ENCODE measurements around the gene KIAA2012. TPM values are rescaled to one million over a fixed set of nuclear protein-coding genes. Genes with fewer than 3 reads are reported as not detected.
A peak's percentile ranks its signal among the peaks of the same experiment; 100 is the strongest.

KIAA2012 gene
- total RNA-seq, 1 experiment from 2014 or later: not detected

DNA sequence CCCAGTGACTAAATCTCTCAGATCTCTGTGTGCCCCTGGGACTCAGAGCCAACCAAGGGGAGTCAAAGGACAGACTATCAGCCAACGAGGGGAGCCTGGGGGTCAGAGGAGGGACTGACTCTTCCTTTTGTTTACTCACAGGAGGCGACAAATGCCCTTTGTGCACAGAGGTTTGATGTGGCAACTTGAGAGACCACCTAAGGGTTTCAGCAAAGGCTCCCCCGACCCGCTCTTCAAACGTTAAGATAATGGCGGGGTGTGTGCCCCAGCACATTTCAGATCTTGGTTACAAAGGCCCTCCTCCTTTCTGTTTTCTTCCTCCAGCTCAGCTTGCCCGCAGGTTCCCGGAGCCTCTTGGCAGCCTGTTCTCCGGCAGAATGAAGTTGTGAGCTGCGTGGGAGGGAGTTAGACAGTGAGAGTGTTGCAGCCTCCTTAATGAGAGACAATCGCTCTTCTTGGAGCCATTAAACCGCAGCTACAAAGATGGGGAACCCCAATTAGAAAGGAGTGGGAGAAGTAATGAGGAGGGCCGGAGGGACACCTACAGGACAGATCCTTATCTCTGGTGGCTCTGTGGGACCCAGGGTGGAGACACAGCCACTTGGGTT, 76.2 kb downstream of the KIAA2012 start:
- no peaks in the 10 kb centered on the region for H3K27me3 ChIP-seq (replicated peaks; ENCODE audit: insufficient read depth, low read depth, low read length, poor library complexity)
- peak overlapping the region; percentile 49 for H3K27ac ChIP-seq (ENCODE audit: low read depth, low read length, poor library complexity, severe bottlenecking)
- TF ChIP-seq, protein P1, sequence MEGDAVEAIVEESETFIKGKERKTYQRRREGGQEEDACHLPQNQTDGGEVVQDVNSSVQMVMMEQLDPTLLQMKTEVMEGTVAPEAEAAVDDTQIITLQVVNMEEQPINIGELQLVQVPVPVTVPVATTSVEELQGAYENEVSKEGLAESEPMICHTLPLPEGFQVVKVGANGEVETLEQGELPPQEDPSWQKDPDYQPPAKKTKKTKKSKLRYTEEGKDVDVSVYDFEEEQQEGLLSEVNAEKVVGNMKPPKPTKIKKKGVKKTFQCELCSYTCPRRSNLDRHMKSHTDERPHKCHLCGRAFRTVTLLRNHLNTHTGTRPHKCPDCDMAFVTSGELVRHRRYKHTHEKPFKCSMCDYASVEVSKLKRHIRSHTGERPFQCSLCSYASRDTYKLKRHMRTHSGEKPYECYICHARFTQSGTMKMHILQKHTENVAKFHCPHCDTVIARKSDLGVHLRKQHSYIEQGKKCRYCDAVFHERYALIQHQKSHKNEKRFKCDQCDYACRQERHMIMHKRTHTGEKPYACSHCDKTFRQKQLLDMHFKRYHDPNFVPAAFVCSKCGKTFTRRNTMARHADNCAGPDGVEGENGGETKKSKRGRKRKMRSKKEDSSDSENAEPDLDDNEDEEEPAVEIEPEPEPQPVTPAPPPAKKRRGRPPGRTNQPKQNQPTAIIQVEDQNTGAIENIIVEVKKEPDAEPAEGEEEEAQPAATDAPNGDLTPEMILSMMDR (conservative IDR thresholded peaks at IDR 0.05; ENCODE audit: low read depth, low read length): peak; percentile 37; the same call in 1 of the 2 replicates
- TF ChIP-seq EZH2 (IDR thresholded peaks at IDR 0.05; ENCODE audit: borderline replicate concordance, low read depth, low read length, poor library complexity, severe bottlenecking): no peak
- no peak overlapping the region for H3K4me3 ChIP-seq (ENCODE audit: low read depth, low read length, poor library complexity, severe bottlenecking)
- intact Hi-C loops (cut with micrococcal nuclease; ENCODE audit: unreplicated experiment): no loop called here
- no TSS peak for BruUV-seq (replicated peaks)
- ChIA-PET POLR2A (ENCODE audit: low non-redundant PET) (interaction anchor here (0.5 kb wide), 1 partner anchor 64 kb away, joined by 8 read pairs; no protein-coding TSS in a partner anchor), CTCF (interaction anchor here (0.6 kb wide), 1 partner anchor 255 kb away, joined by 4 read pairs; no protein-coding TSS in a partner anchor)
- no peaks in the 10 kb centered on the region for H3K36me3 ChIP-seq (ENCODE audit: insufficient read depth, low read length, poor library complexity, severe bottlenecking)
- peak; percentile 77 for DNase-seq (ENCODE audit: low spot score)
- H3K9me3 ChIP-seq (ENCODE audit: low read depth, low read length, poor library complexity, severe bottlenecking): no peaks in the 10 kb centered on the region
- peaks cover 22% of the 10 kb centered on the region for H3K4me1 ChIP-seq (ENCODE audit: insufficient read depth, low read length, poor library complexity, severe bottlenecking)

DNA sequence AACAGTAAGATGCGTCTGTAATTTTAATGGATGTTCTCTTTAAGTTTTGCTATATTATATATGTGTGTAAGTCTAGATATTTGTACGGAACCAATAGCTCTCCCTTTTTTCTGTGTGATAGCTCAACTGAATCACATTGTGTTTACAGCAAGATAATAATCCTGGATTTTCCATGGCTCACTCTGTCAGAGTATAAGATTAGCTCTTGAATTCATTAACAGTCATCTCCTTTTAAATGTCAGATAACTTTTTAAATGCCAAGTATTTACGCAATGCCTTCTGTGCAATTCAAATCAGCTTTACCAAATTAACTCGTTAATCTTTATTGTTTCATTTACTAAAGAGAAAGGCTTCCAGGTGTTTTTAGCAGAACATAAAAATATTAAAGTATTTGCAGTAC, 76.9 kb downstream of the KIAA2012 start:
- intact Hi-C loops (cut with micrococcal nuclease; ENCODE audit: unreplicated experiment): no loop called here
- TF ChIP-seq EZH2 (IDR thresholded peaks at IDR 0.05; ENCODE audit: borderline replicate concordance, low read depth, low read length, poor library complexity, severe bottlenecking): no peak
- TF ChIP-seq, protein P1 (conservative IDR thresholded peaks at IDR 0.05; ENCODE audit: low read depth, low read length): no peak
- ChIA-PET POLR2A (ENCODE audit: low non-redundant PET) (interaction anchor here (0.7 kb wide), 1 partner anchor 241 kb away, joined by 4 read pairs; no protein-coding TSS in a partner anchor), CTCF (no interaction called here)
- H3K9me3 ChIP-seq (ENCODE audit: low read depth, low read length, poor library complexity, severe bottlenecking): no peaks in the 10 kb centered on the region
- H3K36me3 ChIP-seq (ENCODE audit: insufficient read depth, low read length, poor library complexity, severe bottlenecking): no peaks in the 10 kb centered on the region
- DNase-seq (ENCODE audit: low spot score): no peak
- H3K27me3 ChIP-seq (replicated peaks; ENCODE audit: insufficient read depth, low read depth, low read length, poor library complexity): no peaks in the 10 kb centered on the region
- no TSS peak for BruUV-seq (replicated peaks)
- H3K4me1 ChIP-seq (ENCODE audit: insufficient read depth, low read length, poor library complexity, severe bottlenecking): peaks cover 22% of the 10 kb centered on the region
- no peak overlapping the region for H3K27ac ChIP-seq (ENCODE audit: low read depth, low read length, poor library complexity, severe bottlenecking)
- no peak overlapping the region for H3K4me3 ChIP-seq (ENCODE audit: low read depth, low read length, poor library complexity, severe bottlenecking)

DNA sequence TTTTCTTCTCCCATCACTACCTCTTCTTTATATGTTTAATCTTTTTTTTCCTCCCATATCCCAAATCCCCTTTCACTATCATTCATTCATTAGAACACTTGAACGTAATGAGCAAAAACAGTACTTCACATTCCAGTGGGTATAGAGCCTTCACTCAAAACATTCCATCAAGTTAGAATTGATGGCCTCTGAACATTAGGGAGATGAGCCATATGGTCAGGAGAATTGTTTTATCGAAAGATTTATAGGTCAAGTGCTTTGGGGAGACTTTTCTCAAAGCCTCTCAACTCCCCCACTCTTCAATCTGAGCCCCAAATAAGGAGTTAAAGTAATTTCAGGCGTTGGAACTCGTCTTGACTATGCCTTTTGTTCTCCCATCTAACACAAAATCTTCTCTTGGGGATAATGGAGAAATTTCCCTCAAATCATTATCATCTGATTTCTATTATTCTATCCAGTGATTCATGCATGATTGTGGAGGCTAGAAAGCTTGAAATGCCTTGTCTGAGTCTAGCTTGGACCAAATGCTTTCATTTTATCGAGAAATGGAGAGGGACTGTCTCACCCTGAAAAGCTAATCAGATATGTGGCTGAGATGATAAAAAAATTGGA, 79.2 kb downstream of the KIAA2012 start:
- Histone ChIP-seq H3K27ac (ENCODE audit: low read depth, low read length, poor library complexity, severe bottlenecking) (no peak overlapping the region), H3K4me3 (ENCODE audit: low read depth, low read length, poor library complexity, severe bottlenecking) (no peak overlapping the region), H3K36me3 (ENCODE audit: insufficient read depth, low read length, poor library complexity, severe bottlenecking) (no peaks in the 10 kb centered on the region), H3K27me3 (replicated peaks; ENCODE audit: insufficient read depth, low read depth, low read length, poor library complexity) (no peaks in the 10 kb centered on the region), H3K4me1 (ENCODE audit: insufficient read depth, low read length, poor library complexity, severe bottlenecking) (peaks cover 22% of the 10 kb centered on the region), H3K9me3 (ENCODE audit: low read depth, low read length, poor library complexity, severe bottlenecking) (no peaks in the 10 kb centered on the region)
- ChIA-PET POLR2A (ENCODE audit: low non-redundant PET) (no interaction called here), CTCF (no interaction called here)
- no peak for DNase-seq (ENCODE audit: low spot score)
- TF ChIP-seq, protein P1 (conservative IDR thresholded peaks at IDR 0.05; ENCODE audit: low read depth, low read length): no peak
- no peak for TF ChIP-seq EZH2 (IDR thresholded peaks at IDR 0.05; ENCODE audit: borderline replicate concordance, low read depth, low read length, poor library complexity, severe bottlenecking)
- BruUV-seq (replicated peaks): no TSS peak
- intact Hi-C loops (cut with micrococcal nuclease; ENCODE audit: unreplicated experiment): no loop called here

All from A673 (cell line).